NCI-H2107 (cell line): ENCODE data around the gene MMS22L.

Experiments used
- DNase-seq: peaks from one replicate; lab custom pipeline; 2025; lab: John Stamatoyannopoulos, UW

The MMS22L gene

GRCh38 chr6:97282726-97283617, at the start of gene MMS22L:
Gene MMS22L, minus strand, starts transcription at chr6:97283216. Its CDS starts 739 bp downstream, at chr6:97282477.
- DNase-seq, result peak; percentile 94

- DNase-seq, result no peak
Measured at GRCh38 chr6:97322811-97323210, 39.8 kb upstream of the MMS22L start.

GRCh38 chr6:97322226-97322625, 39.2 kb upstream of the MMS22L start:
- DNase-seq, result no peak

GRCh38 chr6:97316978-97317377, 34.0 kb upstream of the MMS22L start:
- DNase-seq, result no peak

- no peak for DNase-seq
Measured at GRCh38 chr6:97312241-97312640, 29.2 kb upstream of the MMS22L start.

GRCh38 chr6:97306544-97307320, 23.7 kb upstream of the MMS22L start:
- DNase-seq, result no peak

- DNase-seq, result no peak
Measured at GRCh38 chr6:97305414-97306066, 22.5 kb upstream of the MMS22L start.

GRCh38 chr6:97304701-97305100, 21.7 kb upstream of the MMS22L start:
- no peak for DNase-seq

- no peak for DNase-seq
Measured at GRCh38 chr6:97294451-97294850, 11.4 kb upstream of the MMS22L start.

GRCh38 chr6:97293198-97293696, 10.2 kb upstream of the MMS22L start:
- DNase-seq, result no peak

- DNase-seq, result no peak
Measured at GRCh38 chr6:97292671-97293070, 9.7 kb upstream of the MMS22L start.

- DNase-seq, result no peak
Measured at GRCh38 chr6:97291896-97292295, 8.9 kb upstream of the MMS22L start.

- no peak for DNase-seq
Measured at GRCh38 chr6:97289332-97289731, 6.3 kb upstream of the MMS22L start.

GRCh38 chr6:97288188-97288587, 5.2 kb upstream of the MMS22L start:
- DNase-seq, result no peak

- DNase-seq, result no peak
Measured at GRCh38 chr6:97282238-97282725, 734 bp downstream of the MMS22L start.

GRCh38 chr6:97280766-97281165, 2.2 kb downstream of the MMS22L start:
- DNase-seq, result no peak

- no peak for DNase-seq
Measured at GRCh38 chr6:97275804-97276203, 7.2 kb downstream of the MMS22L start.

- no peak for DNase-seq
Measured at GRCh38 chr6:97269821-97270220, 13.2 kb downstream of the MMS22L start.

GRCh38 chr6:97262676-97263075, 20.3 kb downstream of the MMS22L start:
- no peak for DNase-seq

GRCh38 chr6:97246842-97247241, 36.2 kb downstream of the MMS22L start:
- no peak for DNase-seq

- DNase-seq, result no peak
Measured at GRCh38 chr6:97240222-97240621, 42.8 kb downstream of the MMS22L start.

GRCh38 chr6:97231911-97232310, 51.1 kb downstream of the MMS22L start:
- DNase-seq, result no peak
